ENCODE measurements around the gene GRM4.
"Not testable (repeated sequence)": the region's sequence is repeated elsewhere in the genome, so short reads cannot be mapped to it uniquely, and the experiment has no call there.

Gene GRM4

DNA sequence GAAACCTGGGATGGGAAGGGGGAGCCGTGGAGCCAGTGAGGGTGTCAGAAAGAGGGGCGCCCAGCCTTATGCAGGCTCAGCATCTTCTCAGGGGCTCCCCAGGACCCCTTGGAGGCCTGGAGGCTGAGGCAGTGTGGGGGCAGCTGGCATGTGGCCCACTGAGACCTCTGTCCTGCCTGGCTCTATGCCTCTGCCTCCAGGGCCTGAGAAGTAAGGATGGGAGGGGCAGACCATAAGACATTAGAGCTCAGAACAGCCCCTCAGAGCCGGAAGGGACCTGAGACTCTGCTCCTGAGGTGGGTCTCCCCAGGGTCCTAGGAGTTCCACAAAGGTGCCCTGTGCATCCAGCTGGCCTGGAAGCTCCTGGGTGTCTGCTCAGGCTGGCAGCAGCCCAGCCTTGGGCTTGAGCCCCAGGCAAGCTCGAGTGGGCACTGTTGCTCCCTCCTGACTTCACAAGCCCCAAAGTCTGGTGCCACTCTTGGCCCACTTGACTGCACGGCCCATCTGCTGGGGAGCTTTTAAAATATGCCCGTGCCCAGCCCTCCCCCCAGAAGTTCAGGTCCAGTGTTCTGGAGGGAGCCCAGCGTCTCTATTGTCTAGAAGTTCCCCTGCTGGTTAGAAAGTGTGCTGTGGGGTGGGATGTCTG is 126.8 kb downstream of the GRM4 start:
- DNase-seq = no peak

DNA sequence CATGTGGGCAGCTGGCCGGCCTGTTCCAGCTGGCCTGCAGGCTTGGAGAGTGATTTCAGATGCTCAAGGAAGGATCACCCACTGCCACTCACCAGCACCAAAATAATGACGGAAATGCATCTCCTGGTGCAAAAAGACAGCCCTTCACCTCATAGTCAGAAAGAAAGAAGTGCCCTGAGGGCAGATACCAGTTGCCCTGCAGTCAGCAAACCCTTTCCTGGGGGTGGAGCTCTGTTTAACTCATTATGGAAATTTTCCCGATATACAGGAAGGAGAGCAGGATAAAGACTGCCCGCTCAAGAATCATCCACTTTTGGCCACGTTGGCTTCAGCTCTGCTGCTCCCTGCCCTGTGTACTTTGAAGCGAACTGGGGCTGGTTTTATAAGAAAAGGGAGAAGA is 127.9 kb downstream of the GRM4 start:
- DNase-seq = no peak

DNA sequence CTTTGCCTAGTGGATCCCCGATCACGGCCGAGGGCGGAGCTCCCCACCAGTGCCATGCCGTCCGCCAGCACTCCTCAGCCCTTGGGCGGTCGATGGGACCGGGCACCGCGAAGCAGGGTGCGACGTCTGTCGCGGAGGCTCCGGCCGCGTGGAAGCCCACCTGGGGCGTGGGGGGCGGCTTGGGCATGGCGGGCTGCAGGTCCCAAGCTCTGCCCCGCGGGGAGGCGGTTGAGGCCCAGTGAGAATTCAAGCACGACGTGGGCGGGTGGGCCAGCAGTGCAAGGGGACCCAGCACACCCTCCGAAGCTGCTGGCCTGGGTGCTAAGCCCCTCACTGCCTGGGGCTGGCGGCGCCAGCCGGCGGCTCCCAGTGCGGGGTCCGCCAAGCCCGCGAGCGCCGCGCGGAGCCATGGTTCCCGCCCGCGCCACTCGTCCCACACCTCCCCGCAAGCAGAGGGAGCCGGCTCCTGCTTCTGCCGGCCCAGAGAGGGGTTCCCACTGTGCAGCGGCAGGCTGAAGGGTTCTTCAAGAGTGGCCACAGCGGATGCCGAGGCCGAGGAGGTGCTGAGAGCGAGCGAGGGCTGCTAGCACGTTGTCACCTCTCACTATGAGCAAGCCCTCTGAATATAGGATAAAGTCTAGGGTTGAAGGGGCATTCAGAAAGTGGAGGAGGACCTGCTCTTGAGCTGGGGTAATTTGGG is 128.6 kb downstream of the GRM4 start:
- no peak for DNase-seq

DNA sequence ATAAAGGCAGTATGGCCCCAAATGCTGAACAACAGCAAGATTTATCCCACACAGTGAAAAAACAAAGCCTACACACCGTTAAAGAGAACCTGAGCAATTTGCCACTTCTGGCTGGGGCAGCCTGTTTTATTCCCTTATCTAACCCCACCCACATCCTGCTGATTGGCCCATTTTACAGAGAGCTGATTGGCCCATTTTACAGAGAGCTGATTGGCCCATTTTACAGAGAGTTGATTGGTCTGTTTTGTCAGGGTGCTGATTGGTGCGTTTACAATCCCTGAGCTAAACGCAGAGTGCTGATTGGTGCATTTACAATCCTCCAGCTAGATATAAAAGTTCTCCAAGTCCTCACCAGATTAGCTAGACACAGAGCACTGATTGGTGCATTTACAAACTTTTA is 129.3 kb downstream of the GRM4 start:
- not testable (repeated sequence) for DNase-seq

DNA sequence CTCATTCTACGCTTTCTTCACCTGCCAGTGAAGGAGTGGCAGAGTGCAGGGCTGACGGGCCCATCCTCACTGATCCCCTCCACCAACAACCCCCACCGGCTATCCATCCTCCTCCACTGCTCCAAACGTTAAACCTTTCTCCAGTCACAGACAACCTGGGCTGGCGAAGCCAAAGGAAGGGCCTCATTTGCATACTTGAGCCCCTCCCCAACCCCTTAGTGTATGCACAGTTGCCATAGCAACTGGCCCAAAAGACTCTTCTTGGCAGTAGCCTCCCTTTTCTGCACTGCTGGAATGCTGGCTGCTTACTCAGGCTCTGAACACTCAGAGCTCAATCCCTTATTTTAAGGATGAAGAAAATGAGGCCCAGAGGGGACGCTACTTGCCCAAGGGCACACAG is 130.3 kb downstream of the GRM4 start:
- no peak for DNase-seq

DNA sequence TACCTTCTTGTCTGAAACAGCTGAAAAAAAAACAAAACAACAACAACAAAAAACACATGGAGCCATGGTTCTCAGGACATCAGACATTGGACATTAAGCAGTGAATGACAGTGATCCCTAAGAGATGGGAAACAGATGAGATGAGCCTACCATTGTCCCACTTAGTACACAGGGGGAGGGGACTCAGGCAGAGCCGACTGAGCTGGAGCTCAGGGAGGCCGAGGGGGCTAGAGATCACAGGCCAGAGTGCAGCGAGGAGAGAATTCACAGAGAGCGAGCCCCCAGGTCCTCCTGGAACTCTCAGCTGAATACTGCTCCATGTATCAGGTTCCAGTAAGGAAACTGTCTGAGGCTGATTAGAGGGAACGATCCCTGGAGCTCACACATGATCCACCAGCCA is 134.6 kb downstream of the GRM4 start:
- no peak for DNase-seq

DNA sequence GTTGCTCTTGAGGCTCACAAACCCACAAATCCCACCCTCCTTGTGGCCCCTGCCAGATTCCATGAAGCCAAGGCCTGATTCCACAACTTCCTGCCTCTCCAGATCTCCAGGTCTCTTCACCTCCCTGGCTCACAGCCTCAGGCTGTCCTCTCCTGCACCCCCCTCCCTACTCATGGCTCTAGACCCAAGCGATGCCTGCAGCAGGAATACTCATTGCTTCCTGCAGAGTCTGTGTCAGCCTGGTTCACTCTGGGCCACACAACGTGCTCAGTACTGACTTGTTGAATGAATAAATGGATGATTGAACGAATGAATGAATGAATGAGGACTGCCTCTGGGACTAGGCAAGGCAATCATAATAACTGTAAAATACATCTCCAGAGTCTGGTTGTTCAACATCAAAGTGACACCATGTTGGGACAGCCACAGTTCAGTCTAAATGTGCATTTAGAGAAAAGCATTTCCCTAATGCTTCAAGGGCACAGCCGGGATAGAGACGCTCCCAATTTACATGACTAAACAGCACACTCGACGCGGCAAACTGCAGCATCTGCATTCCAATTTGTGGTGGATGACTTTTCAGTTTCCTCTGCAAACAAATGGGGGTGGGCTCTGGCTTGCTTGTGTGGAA is 139.9 kb downstream of the GRM4 start:
- DNase-seq = no peak

DNA sequence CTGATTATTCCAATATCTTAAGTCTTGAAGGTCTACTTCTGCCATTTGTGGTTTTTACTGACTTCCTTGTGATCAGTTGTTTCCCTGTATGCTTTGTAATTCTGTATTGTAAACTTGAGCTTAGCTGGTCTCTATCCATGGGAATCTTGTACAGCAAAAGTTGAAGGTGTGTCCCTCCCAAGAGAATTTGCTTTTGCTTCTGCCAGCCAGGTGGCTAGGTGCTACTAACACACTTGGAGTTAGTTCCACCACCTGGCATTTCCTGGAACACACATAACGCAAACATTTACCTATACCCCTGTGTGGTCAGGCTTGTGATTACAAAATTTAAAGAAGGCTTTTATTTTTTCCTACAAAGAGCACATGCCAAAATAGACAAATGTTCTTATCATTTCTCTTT is 141.2 kb downstream of the GRM4 start:
- DNase-seq = no peak

DNA sequence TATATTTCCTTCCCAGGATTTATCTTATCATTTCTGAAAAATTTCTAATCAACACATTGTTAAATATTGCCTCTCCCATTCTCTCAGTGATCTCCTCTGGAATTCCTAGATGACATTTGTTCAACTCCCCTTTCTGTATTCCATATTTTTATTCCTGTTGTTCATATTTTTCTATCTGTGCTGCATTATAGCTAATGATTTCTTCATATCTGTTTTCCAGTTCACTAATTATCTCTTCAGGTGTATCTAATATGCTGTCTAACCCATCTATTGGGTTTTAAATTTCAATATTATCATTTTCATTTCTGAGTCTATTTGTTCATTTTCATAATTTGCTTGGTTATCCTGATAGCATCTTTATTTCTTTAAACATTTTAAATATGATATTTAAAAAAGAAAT is 141.9 kb downstream of the GRM4 start:
- DNase-seq = no peak

DNA sequence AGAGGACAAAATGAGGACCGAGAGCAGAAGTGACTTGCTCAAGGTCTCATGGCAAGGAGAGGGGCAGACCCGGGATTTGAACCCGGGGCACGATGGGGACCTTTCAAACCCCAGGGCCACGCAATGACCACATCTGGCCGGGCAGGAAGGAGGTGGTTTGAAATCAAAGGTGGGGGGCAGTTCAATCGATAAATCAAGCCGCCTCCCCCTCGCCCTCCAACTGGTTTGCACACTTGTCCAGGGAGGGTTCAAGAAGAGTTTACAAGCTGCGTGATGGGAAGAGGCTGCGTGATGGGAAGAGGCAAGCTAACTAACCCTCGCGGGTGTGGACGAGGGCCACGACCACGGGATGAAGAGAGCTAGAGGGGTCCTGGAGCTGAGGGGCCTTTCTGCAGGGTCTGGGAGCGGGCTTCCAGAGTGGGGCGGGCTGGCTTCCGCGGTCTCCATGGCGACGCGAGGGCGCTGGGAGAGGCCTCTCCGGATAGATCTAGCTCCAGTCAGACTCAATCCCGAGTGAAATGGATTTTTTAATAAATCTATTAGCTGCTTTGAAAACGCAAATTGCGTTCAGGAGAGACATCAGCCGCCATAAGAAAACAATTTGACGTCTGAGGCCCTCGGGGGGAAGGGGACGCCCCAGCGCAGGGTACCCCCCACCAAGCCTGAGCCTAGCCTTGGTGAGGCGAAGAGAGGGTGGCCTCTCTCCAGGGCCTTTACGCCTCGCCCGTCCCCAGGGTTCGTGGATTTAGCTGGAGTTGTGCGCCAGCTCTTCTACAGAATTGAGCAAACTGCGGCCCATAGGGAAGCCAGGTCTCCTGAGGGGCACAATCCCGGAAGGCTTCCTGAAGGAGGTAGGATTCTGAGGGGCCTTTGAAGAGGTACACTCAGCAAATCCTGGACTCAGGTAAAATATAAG is 143.9 kb downstream of the GRM4 start:
- no peak for DNase-seq

DNA sequence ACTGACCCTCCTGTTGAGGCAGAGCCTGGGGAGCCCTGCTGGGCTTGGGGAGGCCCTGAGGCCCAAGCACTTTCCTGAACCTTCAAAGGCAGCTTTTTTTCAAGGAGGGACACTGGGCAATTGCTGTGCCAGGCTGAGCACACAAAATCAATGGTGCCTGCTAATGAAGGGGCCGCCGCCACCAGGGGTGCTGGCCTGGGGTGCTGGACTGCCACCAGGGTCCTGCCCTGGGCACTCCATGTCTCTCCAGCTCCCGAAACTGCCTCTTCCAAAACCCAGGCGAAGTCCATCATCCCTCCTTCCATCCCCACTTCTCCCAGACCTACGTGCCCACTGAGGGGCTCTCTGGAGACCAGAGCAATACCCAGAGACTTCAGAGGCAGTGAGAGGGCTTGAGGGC is 145.6 kb downstream of the GRM4 start:
- DNase-seq = no peak

DNA sequence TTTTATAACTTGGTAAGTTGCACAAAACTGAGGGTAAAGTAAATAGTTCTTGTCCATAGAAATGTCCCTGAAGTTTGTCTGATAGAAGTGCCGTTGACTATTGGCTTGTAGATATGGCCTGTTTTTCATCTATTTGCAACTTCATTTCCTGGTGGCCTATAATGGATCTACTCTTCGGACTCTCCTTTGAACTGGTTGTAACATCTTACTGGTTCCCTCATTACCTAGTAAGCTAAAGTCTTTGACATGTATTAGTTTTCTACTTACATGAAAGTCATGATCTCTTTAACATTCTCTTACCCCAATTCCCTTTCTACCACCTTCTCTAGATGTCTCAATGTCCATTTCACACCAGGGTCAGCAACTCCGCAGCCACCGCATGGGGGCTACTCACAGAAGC is 146.3 kb downstream of the GRM4 start:
- no peak for DNase-seq

DNA sequence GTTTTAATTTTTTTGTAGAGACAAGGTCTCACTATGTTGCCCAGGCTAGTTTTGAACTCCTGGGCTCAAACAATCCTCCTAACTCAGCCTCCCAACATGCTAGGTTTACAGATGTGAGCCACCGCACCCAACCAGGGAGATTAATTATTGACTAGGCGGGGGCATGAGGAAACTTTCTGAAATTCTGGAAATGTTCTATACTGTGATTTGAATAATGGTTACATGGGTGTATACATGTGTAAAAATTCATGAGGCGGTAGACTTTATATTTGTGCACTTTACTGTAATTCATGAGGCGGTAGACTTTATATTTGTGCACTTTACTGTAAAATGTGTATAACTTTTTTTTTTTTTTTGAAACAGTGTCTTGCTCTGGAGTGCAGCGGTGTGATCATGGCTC is 147.2 kb downstream of the GRM4 start:
- DNase-seq = no peak

DNA sequence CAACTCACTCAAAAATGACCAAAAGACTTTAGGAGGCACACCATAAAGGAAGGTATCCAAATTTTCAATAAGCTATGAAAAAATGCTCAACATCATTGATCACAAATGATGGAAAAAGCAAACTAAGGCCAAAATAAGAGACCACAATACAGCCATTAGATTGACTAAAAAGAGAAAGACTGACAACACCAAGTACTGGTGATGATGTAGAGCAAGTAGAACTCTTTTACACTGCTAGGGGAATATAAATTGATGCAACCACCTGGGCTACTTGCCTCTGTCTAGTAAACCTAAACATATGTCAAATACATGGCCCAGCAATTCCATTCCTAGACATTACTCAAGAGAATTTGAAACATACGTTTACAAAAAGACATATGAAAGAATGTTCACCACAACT is 148.6 kb downstream of the GRM4 start:
- no peak for DNase-seq

DNA sequence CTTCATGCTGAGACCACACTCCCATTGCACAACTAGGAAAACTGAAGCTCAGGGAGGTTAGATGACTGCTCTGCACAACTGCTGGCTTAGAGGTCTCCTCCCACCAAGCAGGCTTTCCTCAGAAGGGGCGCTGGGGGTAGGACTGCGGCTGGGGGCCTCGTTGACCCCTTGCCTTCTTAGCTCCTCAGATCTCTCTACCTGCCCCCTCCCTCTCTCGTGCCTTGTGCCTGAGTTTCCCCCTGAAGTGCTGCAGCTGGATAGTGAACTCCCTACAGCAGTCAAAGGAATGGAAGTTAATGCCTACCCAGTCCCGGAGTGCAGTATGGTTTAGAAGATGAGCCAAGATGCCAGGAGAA is 149.8 kb downstream of the GRM4 start:
- no peak for DNase-seq

DNA sequence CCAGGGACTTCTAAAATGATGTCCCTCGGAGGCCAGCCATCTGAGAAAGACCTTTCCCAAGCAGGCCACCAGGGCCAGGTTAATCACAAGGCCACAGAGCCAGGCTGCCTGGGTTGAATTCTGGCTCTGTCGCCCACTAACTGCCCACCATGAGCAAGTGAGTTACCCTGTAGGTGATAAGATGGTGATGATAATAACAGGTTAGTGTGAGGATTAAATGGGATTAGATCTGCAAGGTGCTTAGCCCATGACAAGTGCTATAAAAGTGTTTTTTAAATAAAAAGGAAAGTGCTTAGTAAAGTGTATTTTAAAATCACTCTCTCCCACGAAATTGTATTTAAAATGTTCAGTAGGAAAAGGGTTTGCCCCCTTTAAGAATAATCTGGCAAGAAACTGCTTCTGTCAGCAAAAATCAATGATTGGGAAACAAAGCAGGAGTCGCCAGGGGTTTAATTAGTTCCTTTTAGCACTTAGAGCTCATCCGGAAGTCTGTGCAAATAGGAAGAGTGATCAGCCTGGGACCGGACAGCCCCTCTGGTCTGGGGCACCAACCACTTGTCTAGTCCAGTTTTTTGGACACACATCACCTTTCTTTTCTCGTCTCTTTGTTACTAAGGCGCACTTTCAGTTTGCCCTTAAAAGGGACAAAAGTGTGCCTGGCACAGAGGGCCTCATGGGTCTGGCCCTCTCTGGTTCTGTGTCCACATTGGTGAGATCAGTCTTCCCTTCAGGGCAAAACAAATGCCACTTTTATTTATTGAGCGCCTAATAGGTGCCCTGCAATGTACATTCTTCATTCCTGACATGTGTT is 150.4 kb downstream of the GRM4 start:
- no peak for DNase-seq

DNA sequence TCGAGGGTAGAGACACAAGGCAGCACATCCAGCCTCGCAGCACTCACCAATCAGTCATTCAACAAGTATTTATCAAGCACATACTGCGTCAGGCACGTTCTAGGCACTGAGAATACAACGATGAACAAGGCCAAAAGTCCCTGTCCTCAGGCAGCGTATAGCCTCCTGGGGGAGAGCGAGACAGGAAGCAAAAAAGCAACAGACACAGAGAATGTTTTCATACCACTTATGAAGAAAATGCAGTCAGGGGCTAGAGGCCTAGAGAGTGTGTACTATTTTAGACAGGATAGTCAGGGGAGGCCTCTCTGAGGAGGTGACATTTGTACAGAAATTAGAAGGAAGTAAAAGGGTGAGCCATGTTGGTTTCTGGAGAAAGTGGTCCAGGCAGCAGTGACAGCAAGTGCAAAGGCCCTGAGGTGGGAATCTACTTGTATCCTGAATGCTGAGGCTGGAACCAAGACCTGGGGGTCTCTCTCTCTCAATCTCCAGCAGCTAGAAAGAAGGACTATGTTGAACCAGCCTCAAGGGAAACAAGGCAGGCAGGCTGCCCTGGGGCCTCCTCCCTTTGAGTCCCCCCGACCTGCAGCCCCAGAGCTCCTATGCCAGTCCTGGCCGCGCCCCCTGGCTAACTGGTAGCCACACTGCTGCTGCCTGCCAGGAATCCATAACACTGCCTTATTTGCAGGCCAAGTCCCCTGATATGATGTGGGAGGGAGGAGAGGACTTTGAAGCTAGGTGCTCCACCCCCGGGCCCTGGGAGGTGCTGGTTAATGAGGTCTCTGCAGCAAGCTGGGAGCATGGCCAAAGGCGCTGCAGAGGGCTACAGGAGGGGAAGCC is 151.2 kb downstream of the GRM4 start:
- DNase-seq = no peak

DNA sequence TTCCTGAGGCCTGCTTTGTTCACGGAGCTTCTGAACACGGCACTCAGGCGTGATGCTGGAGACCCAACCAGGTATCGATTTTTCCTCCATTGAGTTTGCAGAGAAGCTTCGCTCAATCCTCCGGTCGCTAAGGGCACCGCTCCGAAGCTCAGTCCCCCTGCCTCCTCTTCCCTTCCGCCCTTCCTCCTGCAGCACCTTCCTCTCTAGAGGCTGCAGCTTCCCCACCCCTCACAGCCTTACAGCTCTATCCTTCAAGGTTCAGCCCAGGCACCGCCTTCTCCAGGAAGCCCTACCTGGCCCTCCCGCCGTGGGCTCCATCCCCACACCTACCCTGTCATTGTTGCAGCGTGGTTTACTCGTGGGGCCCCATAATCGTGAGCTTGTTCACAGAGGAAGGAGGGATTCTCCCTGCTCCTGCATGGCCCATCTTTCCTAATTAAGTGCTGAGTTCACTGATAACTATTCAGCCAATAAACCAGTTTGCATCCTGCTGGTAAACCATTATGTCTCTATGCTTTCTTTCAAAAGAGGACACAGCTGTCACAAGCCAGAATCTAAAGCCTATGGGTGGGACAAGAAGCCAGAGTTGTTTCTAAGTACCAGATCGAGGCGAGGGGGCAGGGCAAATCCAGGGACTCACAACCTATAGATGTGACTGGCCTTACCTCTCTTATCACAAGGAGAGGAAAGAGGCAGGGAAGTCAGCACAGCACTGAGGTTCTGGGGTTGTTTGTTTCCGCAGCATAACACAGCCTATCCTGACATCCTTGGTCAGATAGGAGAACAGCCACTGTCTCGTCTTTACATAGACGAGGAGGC is 152.0 kb downstream of the GRM4 start:
- no peak for DNase-seq

DNA sequence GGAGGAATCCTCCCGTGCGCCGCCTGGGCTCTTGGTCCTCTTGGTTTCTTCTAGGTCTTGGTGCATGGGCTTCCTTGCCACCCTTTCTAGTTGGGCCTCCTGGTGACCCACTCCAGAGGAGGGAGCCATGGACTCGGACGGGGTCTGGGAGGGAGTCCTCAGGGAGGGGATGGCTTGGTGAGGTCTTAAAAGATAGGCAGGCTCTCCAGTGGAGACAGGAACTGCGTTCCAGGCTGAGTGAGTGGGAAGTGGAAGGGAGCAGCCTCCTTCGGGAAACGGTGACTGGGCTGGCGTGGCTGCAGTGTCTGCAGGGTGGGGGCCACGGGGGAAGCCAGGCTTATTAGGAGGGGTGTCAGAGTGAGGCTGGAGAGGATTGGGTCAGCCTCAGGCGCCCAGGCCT is 152.8 kb downstream of the GRM4 start:
- no peak for DNase-seq

DNA sequence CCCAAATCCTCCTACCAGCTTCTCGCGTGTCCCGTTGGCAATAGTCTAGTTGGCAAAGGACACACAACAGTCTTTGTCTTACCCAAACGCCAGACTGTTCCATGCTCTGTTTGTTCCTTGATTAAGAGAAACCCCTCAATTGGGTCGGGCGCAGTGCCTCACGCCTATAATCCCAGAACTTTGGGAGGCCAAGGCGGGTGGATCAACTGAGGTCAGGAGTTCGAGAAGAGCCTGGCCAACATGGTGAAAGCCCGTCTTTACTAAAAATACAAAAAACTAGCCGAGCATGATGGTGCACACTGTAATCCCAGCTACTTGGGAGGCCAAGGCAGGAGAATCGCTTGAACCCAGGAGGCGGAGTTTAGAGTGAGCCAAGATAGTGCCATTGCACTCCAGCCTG is 153.7 kb downstream of the GRM4 start:
- DNase-seq = no peak

DNA sequence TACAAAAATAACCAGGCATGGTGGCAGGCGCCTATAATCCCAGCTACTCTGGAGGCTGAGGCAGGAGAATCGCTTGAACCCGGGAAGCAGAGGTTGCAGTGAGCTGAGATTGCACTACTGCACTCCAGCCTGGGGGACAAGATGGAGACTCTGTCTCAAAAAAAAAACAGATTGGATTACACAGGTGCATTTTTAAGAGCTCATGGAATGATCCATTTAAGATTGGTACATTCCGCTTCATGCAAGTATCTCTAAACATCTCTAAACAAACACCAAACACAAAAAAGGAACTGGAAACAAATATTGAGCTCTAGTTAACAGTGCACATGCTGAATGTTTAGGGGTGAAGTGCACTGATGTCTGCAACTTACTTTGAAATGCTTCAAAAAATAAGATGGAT is 154.3 kb downstream of the GRM4 start:
- DNase-seq = no peak
